ENCODE measurements around the gene TGFBR3. TPM values are rescaled to one million over a fixed set of nuclear protein-coding genes. Genes with fewer than 3 reads are reported as not detected.

The TGFBR3 gene
- total RNA-seq, 1 donor from 2014 or later, result 2.5 TPM

- Histone ChIP-seq H3K9ac (ENCODE audit: low read length) (no peak overlapping the region), H3K27ac (ENCODE audit: low read depth, low read length) (no peak overlapping the region), H3K27me3 (ENCODE audit: insufficient read depth, low read length) (no peaks in the 10 kb centered on the region), H2AFZ (ENCODE audit: low read depth, low read length) (no peak overlapping the region), H3K4me3 (ENCODE audit: insufficient read depth, low read depth, low read length) (no peak overlapping the region), H3K4me1 (ENCODE audit: insufficient read depth, low read length) (peaks cover 41% of the 10 kb centered on the region), H3K4me2 (ENCODE audit: low read length) (no peak overlapping the region), H4K20me1 (ENCODE audit: insufficient read depth, low read length) (no peaks in the 10 kb centered on the region), H3K36me3 (ENCODE audit: insufficient read depth, low read length) (no peaks in the 10 kb centered on the region), H3K79me2 (ENCODE audit: insufficient read depth, low read length) (no peaks in the 10 kb centered on the region), H3K9me3 (ENCODE audit: insufficient read depth, low read depth, low read length) (no peaks in the 10 kb centered on the region)
- Mint-ChIP-seq H3K27ac (ENCODE audit: unreplicated experiment) (no peak overlapping the region), H3K4me3 (ENCODE audit: unreplicated experiment) (no peak overlapping the region), H3K36me3 (ENCODE audit: low read depth, unreplicated experiment) (no peaks in the 10 kb centered on the region), H3K9me3 (ENCODE audit: unreplicated experiment) (peaks cover 2% of the 10 kb centered on the region), H3K4me1 (ENCODE audit: low read depth, unreplicated experiment) (peaks cover 36% of the 10 kb centered on the region), H3K27me3 (ENCODE audit: low read depth, unreplicated experiment) (no peaks in the 10 kb centered on the region)
- DNase-seq (ENCODE audit: low read depth) (no peak), FAIRE-seq (no peak)
- TF ChIP-seq CTCF (IDR thresholded peaks at IDR 0.05; ENCODE audit: insufficient read depth, low read depth, low read length), result no peak
- TF ChIP-seq EZH2 (IDR thresholded peaks at IDR 0.05; ENCODE audit: insufficient read depth, low read length), result no peak
Measured at GRCh38 chr1:91734761-91735160, 151.2 kb downstream of the TGFBR3 start.

- no peak overlapping the region for H3K4me2 ChIP-seq (ENCODE audit: low read length)
- no peak overlapping the region for H2AFZ ChIP-seq (ENCODE audit: low read depth, low read length)
- peaks cover 36% of the 10 kb centered on the region for H3K4me1 Mint-ChIP-seq (ENCODE audit: low read depth, unreplicated experiment)
- H3K9me3 Mint-ChIP-seq (ENCODE audit: unreplicated experiment), result no peaks in the 10 kb centered on the region
- no peak overlapping the region for H3K4me3 ChIP-seq (ENCODE audit: insufficient read depth, low read depth, low read length)
- no peaks in the 10 kb centered on the region for H3K27me3 Mint-ChIP-seq (ENCODE audit: low read depth, unreplicated experiment)
- peaks cover 41% of the 10 kb centered on the region for H3K4me1 ChIP-seq (ENCODE audit: insufficient read depth, low read length)
- no peak overlapping the region for H3K27ac Mint-ChIP-seq (ENCODE audit: unreplicated experiment)
- H3K4me3 Mint-ChIP-seq (ENCODE audit: unreplicated experiment), result no peak overlapping the region
- no peaks in the 10 kb centered on the region for H3K36me3 ChIP-seq (ENCODE audit: insufficient read depth, low read length)
- DNase-seq (ENCODE audit: low read depth) (no peak), FAIRE-seq (no peak)
- no peaks in the 10 kb centered on the region for H4K20me1 ChIP-seq (ENCODE audit: insufficient read depth, low read length)
- H3K79me2 ChIP-seq (ENCODE audit: insufficient read depth, low read length), result no peaks in the 10 kb centered on the region
- TF ChIP-seq CTCF (IDR thresholded peaks at IDR 0.05; ENCODE audit: insufficient read depth, low read depth, low read length) (no peak), EZH2 (IDR thresholded peaks at IDR 0.05; ENCODE audit: insufficient read depth, low read length) (no peak)
- no peak overlapping the region for H3K9ac ChIP-seq (ENCODE audit: low read length)
- no peaks in the 10 kb centered on the region for H3K36me3 Mint-ChIP-seq (ENCODE audit: low read depth, unreplicated experiment)
- no peaks in the 10 kb centered on the region for H3K27me3 ChIP-seq (ENCODE audit: insufficient read depth, low read length)
- no peak overlapping the region for H3K27ac ChIP-seq (ENCODE audit: low read depth, low read length)
- no peaks in the 10 kb centered on the region for H3K9me3 ChIP-seq (ENCODE audit: insufficient read depth, low read depth, low read length)
Measured at GRCh38 chr1:91733108-91733710, 152.7 kb downstream of the TGFBR3 start.

All from astrocyte (in vitro differentiated cells and primary cell).